DOHH2 (cell line): ENCODE measurements around the gene MLLT10.

Experiments used
- EZH2phosphoT487 ChIP-seq: fragments of 200-600 bp; sonication (generic); IDR thresholded peaks from 2 replicates; pipeline ENCODE4 v1.6.1; 2017; ENCODE audit warnings: borderline replicate concordance, mild to moderate bottlenecking, antibody characterized with exemption, low read length, moderate library complexity, mixed read lengths
- TF ChIP-seq, protein P1 (sequence below): fragments of 200-600 bp; sonication (generic); IDR thresholded peaks from one replicate; pipeline ENCODE4 v1.5.1; 2014; ENCODE audit warnings: antibody characterized with exemption, mild to moderate bottlenecking, low read depth, low read length; ENCODE audit not compliant: poor library complexity, severe bottlenecking

DNA sequence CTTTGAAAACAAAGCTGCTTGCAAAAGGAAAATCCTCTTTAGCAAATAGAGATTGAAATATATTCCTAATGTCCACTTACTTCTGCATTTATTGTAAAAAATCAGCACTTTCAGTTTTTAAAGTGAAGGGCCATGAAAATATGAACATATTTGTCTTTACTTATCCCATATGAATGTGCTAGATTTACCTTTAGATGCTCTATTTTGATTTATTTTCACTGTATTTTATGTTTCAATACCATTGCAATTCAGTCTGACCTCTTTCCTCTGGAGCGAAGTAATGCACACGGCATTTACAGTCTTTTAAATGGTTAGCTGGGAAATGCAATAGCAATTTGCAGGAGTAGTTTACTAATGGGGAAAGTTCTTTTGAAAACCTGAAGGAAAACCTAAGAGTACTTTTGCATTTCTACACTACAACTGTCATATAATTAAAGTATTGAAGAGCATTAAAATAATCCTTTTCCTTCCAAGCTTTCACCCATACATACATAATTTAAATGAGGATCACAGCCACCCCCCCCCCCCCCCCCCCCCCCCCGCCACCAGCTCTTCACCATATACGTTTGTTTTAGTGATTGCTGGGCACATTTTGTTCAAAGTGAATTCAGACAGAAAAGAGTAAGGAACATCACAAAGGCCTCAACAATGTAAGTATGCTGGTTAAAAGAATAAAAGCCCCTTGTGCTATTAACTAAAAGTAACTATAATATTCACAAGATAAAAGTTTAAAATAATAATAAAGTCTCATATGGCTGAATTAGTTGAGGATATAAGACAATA lies 12.1 kb upstream of the MLLT10 start:
- no peak for TF ChIP-seq EZH2phosphoT487
- TF ChIP-seq, protein P1, sequence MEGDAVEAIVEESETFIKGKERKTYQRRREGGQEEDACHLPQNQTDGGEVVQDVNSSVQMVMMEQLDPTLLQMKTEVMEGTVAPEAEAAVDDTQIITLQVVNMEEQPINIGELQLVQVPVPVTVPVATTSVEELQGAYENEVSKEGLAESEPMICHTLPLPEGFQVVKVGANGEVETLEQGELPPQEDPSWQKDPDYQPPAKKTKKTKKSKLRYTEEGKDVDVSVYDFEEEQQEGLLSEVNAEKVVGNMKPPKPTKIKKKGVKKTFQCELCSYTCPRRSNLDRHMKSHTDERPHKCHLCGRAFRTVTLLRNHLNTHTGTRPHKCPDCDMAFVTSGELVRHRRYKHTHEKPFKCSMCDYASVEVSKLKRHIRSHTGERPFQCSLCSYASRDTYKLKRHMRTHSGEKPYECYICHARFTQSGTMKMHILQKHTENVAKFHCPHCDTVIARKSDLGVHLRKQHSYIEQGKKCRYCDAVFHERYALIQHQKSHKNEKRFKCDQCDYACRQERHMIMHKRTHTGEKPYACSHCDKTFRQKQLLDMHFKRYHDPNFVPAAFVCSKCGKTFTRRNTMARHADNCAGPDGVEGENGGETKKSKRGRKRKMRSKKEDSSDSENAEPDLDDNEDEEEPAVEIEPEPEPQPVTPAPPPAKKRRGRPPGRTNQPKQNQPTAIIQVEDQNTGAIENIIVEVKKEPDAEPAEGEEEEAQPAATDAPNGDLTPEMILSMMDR, result no peak
